22Rv1 (cell line): ENCODE data around the gene EIF5AL1.
A peak's percentile ranks its signal among the peaks of the same experiment; 100 is the strongest.

ENCODE experiments used
- H3K27ac ChIP-seq: fragments of 450-650 bp; 2 replicates; pipeline ENCODE4 v1.5.1; 2017
- CTCF ChIP-seq: fragments of 450-650 bp; IDR thresholded peaks from 2 replicates; pipeline ENCODE4 v1.5.1; 2017; ENCODE audit warnings: mild to moderate bottlenecking
- ZFX ChIP-seq: fragments of 450-650 bp; IDR thresholded peaks from 2 replicates; pipeline ENCODE4 v1.6.1; 2017; ENCODE audit warnings: antibody characterized with exemption, borderline replicate concordance

Gene EIF5AL1

GRCh38 chr10:79479283-79479909, 32.9 kb upstream of the EIF5AL1 start:
- TF ChIP-seq ZFX (no peak), CTCF (no peak)
- H3K27ac ChIP-seq, result no peak overlapping the region

GRCh38 chr10:79482304-79482703, 30.0 kb upstream of the EIF5AL1 start:
- TF ChIP-seq CTCF (no peak), ZFX (no peak)
- no peak overlapping the region for H3K27ac ChIP-seq

GRCh38 chr10:79482741-79483140, 29.6 kb upstream of the EIF5AL1 start:
- no peak for TF ChIP-seq ZFX
- no peak for TF ChIP-seq CTCF
- H3K27ac ChIP-seq, result no peak overlapping the region

- H3K27ac ChIP-seq, result no peak overlapping the region
- no peak for TF ChIP-seq CTCF
- TF ChIP-seq ZFX, result no peak
Observed at GRCh38 chr10:79483299-79483698, 29.0 kb upstream of the EIF5AL1 start.

- TF ChIP-seq CTCF (no peak), ZFX (no peak)
- H3K27ac ChIP-seq, result no peak overlapping the region
Observed at GRCh38 chr10:79483948-79484347, 28.4 kb upstream of the EIF5AL1 start.

- H3K27ac ChIP-seq, result no peak overlapping the region
- TF ChIP-seq CTCF (no peak), ZFX (no peak)
Observed at GRCh38 chr10:79484476-79484875, 27.9 kb upstream of the EIF5AL1 start.

- no peak for TF ChIP-seq ZFX
- TF ChIP-seq CTCF, result peak; percentile 83
- no peak overlapping the region for H3K27ac ChIP-seq
Observed at GRCh38 chr10:79487296-79488194, 24.8 kb upstream of the EIF5AL1 start.
